Fibroblast of villous mesenchyme (primary cell): ENCODE results near the gene MARK1. TPM values are rescaled to one million over a fixed set of nuclear protein-coding genes. Genes with fewer than 3 reads are reported as not detected.

Experiments used
- DNase-seq: peaks from one replicate; pipeline ENCODE4 v3.0.0-alpha.2; 2010; ENCODE audit warnings: low read depth
- H3K4me3 ChIP-seq: 2 replicates; pipeline ENCODE4 v1.5.1; 2011; ENCODE audit warnings: low read depth, mild to moderate bottlenecking, low read length
- total RNA-seq: library from RNA; depleted of rRNA; stranded (reverse); fragments of >200 nt; gene quantifications from 2 replicates; pipeline ENCODE4 v1.2.3, GENCODE V29; 2012
- TF ChIP-seq, protein P1 (sequence below): IDR thresholded peaks from 2 replicates; pipeline ENCODE4 v1.5.1; 2012; ENCODE audit warnings: low read depth, mild to moderate bottlenecking, low read length; ENCODE audit not compliant: insufficient read depth

The MARK1 gene
- total RNA-seq, 1 donor, result 0.86 TPM

DNA sequence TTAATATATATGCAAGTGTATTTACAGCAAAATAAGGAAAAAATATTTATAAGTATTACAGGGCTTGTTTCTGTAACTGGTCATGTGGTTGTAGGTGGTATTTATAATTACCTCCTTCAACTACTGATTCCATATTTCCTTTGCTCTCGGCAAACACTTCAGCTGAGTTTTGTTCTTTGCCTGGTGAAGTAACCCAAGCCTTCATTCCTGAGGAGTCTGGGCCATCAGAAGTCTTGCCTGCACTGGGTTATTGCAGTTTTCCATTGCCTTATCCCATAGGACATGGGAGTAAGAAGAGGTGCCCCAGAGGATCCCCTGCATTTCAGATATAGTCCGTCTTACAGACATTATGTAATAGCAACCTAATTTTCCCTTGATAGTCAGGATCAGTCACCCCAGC, 23.8 kb downstream of the MARK1 start:
- TF ChIP-seq, protein P1, sequence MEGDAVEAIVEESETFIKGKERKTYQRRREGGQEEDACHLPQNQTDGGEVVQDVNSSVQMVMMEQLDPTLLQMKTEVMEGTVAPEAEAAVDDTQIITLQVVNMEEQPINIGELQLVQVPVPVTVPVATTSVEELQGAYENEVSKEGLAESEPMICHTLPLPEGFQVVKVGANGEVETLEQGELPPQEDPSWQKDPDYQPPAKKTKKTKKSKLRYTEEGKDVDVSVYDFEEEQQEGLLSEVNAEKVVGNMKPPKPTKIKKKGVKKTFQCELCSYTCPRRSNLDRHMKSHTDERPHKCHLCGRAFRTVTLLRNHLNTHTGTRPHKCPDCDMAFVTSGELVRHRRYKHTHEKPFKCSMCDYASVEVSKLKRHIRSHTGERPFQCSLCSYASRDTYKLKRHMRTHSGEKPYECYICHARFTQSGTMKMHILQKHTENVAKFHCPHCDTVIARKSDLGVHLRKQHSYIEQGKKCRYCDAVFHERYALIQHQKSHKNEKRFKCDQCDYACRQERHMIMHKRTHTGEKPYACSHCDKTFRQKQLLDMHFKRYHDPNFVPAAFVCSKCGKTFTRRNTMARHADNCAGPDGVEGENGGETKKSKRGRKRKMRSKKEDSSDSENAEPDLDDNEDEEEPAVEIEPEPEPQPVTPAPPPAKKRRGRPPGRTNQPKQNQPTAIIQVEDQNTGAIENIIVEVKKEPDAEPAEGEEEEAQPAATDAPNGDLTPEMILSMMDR, result no peak
- H3K4me3 ChIP-seq, result no peak overlapping the region
- no peak for DNase-seq

DNA sequence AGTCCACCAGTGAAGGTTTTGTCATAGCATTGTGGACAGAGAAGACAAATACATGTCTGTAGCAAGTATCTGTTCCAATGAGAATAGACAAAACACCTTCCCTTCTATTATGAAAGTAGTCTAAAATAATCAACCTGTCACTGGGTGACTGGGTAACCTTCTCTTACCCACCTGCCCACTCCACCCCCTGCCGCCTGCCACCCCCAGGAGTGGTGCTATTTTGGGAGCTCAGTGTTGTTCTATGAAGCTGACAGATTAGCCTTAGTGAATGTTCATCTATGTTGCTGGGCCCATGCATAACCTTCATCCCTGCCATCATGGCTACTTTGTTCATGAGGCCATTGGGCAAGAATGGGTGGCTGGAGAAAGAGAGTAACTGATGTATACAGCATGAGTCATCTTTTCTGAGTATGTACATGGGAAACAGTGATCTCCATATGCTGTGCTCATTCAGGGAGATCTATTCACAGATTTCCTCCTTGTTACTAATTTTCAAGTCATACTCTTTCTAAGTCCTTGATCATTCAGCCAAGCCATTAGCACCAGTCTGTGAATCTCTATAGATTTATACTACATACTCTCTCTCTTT, 24.8 kb downstream of the MARK1 start:
- TF ChIP-seq, protein P1, result no peak
- no peak for DNase-seq
- H3K4me3 ChIP-seq, result no peak overlapping the region

DNA sequence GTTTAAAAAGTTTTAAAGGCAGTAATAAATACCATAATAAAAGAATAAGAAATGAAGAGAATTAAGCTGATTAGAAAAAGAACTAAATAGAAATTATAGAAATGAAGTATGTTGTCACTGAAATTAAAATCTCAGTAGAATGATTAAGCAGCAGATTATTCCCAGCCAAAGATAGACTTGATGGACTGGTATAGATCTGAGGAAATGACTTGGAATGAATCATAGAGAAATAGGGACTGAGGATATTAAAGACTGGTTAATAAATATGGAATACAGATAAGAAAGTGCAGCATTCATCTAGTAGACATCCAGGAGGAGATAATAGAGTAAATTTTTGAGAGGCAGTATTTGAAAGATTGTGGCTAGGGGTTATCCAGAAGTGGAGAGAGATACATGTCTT, 28.7 kb downstream of the MARK1 start:
- no peak for DNase-seq
- H3K4me3 ChIP-seq, result no peak overlapping the region
- TF ChIP-seq, protein P1, result no peak

DNA sequence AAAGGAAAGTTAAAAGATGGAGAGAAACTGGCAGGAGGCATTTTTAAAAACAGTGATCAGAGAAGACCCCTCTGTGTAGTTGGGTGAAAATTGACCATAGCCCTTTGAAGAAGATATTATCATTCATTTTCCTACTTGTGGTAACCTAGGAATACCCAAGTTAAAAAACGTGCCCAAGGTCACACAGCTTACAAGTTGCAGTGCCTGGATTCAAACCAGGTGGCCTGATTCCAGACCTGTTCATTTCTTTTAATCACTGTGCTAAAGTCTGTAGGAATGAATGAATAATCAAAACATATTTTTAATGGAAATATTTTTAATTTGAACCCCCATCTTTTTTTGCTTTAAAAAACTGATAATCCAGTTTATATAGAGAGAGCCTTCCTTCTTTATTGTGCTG, 35.6 kb downstream of the MARK1 start:
- TF ChIP-seq, protein P1, result no peak
- no peak overlapping the region for H3K4me3 ChIP-seq
- DNase-seq, result no peak

DNA sequence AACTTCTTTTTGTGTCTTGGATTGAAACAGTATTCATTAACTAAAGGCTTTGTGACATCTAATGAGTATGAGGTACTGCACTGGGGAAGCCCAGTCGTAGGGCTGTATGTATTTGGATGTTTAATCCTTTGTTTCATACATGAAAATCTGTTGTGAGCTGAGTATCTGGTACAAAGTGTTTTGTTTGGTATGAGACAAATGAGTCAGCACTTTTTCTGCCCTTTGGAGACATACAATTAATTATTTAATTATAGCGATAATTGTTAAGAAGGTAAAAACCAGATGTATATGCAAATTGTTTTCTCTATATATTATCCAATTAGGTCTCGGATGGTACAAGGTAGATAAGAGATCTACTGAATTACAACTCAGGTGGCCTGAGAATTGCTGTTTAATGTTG, 36.3 kb downstream of the MARK1 start:
- TF ChIP-seq, protein P1, result no peak
- DNase-seq, result no peak
- no peak overlapping the region for H3K4me3 ChIP-seq

DNA sequence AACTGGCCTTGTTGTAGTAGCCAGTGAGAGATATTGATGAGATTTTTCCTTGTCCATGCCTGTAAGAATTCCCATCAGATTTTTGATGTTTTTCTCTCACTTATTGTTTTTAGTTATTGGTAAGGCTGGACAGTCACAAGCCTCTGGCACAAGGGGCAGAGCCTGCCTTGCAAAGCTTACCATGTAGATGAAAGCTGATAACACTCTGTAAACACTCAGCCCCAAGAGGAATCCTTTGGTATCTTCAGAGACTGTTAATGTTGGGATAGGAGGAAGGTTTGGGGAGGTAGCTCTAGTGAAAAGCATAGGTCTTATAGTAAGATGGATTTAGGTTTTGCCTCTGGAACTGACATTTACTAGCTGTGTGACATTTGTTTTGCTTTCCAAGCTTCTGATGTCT, 37.7 kb downstream of the MARK1 start:
- no peak overlapping the region for H3K4me3 ChIP-seq
- TF ChIP-seq, protein P1, result no peak
- DNase-seq, result no peak

DNA sequence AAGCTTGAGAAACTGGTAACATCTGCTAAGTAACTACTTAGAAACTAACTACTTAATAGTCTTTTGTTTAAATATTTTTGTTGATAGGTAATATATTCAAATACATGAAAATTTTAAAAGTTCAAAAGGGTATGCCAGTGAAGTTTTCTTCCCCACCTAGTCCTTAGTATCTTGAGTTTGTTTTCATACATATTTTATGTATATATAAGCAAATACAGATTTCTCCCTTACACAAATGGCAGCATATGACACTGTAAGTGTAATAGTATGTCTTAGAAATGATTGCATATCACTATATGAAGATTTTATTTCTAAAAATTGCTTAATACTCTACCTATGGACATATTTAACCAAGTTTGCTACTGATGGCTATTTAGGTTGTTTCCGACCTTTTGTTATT, 38.9 kb downstream of the MARK1 start:
- DNase-seq, result no peak
- H3K4me3 ChIP-seq, result no peak overlapping the region
- TF ChIP-seq, protein P1, result no peak
